H9 (cell line): ENCODE results near the gene TREM2. TPM values are rescaled to one million over a fixed set of nuclear protein-coding genes. Genes with fewer than 3 reads are reported as not detected.

ENCODE experiments used
- DNase-seq: peaks from one replicate; pipeline ENCODE4 v3.0.0-alpha.2; 2017
- H2AFZ ChIP-seq: one replicate; pipeline ENCODE4 v1.6.1; 2013; ENCODE audit warnings: mild to moderate bottlenecking, low read length, control low read depth, moderate library complexity
- H2AK5ac ChIP-seq: 2 replicates; pipeline ENCODE4 v1.6.1; 2013; ENCODE audit warnings: low read length, control low read depth, mixed read lengths; ENCODE audit not compliant: insufficient read length
- H2BK120ac ChIP-seq: one replicate; pipeline ENCODE4 v1.6.1; 2013; ENCODE audit warnings: low read depth, mild to moderate bottlenecking, low read length, control low read depth, inconsistent platforms; ENCODE audit not compliant: poor library complexity, severe bottlenecking
- H2BK12ac ChIP-seq: 2 replicates; pipeline ENCODE4 v1.6.1; 2013; ENCODE audit warnings: low read length, control low read depth, mixed read lengths, low read depth; ENCODE audit not compliant: insufficient read length
- H2BK15ac ChIP-seq: 2 replicates; pipeline ENCODE4 v1.6.1; 2013; ENCODE audit warnings: low read depth, low read length, control low read depth
- H2BK20ac ChIP-seq: one replicate; pipeline ENCODE4 v1.6.1; 2013; ENCODE audit warnings: low read depth, mild to moderate bottlenecking, low read length, control low read depth, inconsistent platforms; ENCODE audit not compliant: poor library complexity, severe bottlenecking
- H2BK5ac ChIP-seq: 2 replicates; pipeline ENCODE4 v1.6.1; 2013; ENCODE audit warnings: low read length, control low read depth, mixed read lengths; ENCODE audit not compliant: insufficient read length
- H3K14ac ChIP-seq: 2 replicates; pipeline ENCODE4 v1.6.1; 2013; ENCODE audit warnings: low read length, control low read depth; ENCODE audit not compliant: insufficient read depth
- H3K18ac ChIP-seq: 2 replicates; pipeline ENCODE4 v1.6.1; 2013; ENCODE audit warnings: low read depth, mild to moderate bottlenecking, mixed read lengths, low read length, control low read depth; ENCODE audit not compliant: insufficient read length
- H3K23ac ChIP-seq: 2 replicates; pipeline ENCODE4 v1.6.1; 2013; ENCODE audit warnings: low read length, control low read depth, mixed read lengths, low read depth; ENCODE audit not compliant: insufficient read length
- H3K23me2 ChIP-seq: 2 replicates; pipeline ENCODE4 v1.6.1; 2013; ENCODE audit warnings: low read depth, mild to moderate bottlenecking, mixed read lengths, low read length, control low read depth; ENCODE audit not compliant: insufficient read length, poor library complexity, severe bottlenecking
- H3K27ac ChIP-seq: 2 replicates; pipeline ENCODE4 v1.5.1; 2013; ENCODE audit warnings: low read length, control low read depth, mixed read lengths, low read depth; ENCODE audit not compliant: insufficient read length
- H3K27me3 ChIP-seq: 2 replicates; pipeline ENCODE4 v1.6.1; 2013; ENCODE audit warnings: low read length, control low read depth, inconsistent platforms; ENCODE audit not compliant: insufficient read depth
- H3K4ac ChIP-seq: 2 replicates; pipeline ENCODE4 v1.6.1; 2013; ENCODE audit warnings: low read depth, mild to moderate bottlenecking, control low read depth, inconsistent platforms, low read length, moderate library complexity
- H3K4me1 ChIP-seq: 2 replicates; pipeline ENCODE4 v1.6.1; 2013; ENCODE audit warnings: low read length, control low read depth, inconsistent platforms; ENCODE audit not compliant: insufficient read depth
- H3K4me2 ChIP-seq: 2 replicates; pipeline ENCODE4 v1.6.1; 2013; ENCODE audit warnings: low read length, control low read depth, mixed read lengths; ENCODE audit not compliant: insufficient read length, insufficient read depth
- H3K56ac ChIP-seq: 2 replicates; pipeline ENCODE4 v1.6.1; 2013; ENCODE audit warnings: low read depth, mild to moderate bottlenecking, mixed read lengths, low read length, control low read depth; ENCODE audit not compliant: insufficient read length
- H3K79me1 ChIP-seq: 2 replicates; pipeline ENCODE4 v1.6.1; 2013; ENCODE audit warnings: low read depth, mild to moderate bottlenecking, moderate library complexity, low read length, control low read depth, inconsistent platforms; ENCODE audit not compliant: insufficient read depth, poor library complexity, severe bottlenecking
- H3K79me2 ChIP-seq: 2 replicates; pipeline ENCODE4 v1.6.1; 2013; ENCODE audit warnings: low read length, control low read depth, inconsistent platforms; ENCODE audit not compliant: insufficient read depth
- H3K9ac ChIP-seq: 2 replicates; pipeline ENCODE4 v1.6.1; 2013; ENCODE audit warnings: low read length, control low read depth, mixed read lengths; ENCODE audit not compliant: insufficient read length; ENCODE audit errors: extremely low read depth
- H3K9me3 ChIP-seq: one replicate; pipeline ENCODE4 v1.6.1; 2013; ENCODE audit warnings: low read depth, low read length, inconsistent platforms; ENCODE audit not compliant: control insufficient read depth
- H3T11ph ChIP-seq: one replicate; pipeline ENCODE4 v1.6.1; 2013; ENCODE audit warnings: mild to moderate bottlenecking, low read length, control low read depth, inconsistent platforms
- H4K20me1 ChIP-seq: one replicate; pipeline ENCODE4 v1.6.1; 2013; ENCODE audit not compliant: control insufficient read depth, insufficient read length, insufficient read depth
- H4K5ac ChIP-seq: 2 replicates; pipeline ENCODE4 v1.6.1; 2013; ENCODE audit warnings: low read depth, mild to moderate bottlenecking, mixed read lengths, low read length, control low read depth; ENCODE audit not compliant: insufficient read length
- H4K8ac ChIP-seq: replicated peaks from 2 replicates; pipeline ENCODE4 v1.6.1; 2013; ENCODE audit warnings: low read length, control low read depth, mixed read lengths, low read depth; ENCODE audit not compliant: insufficient read length
- H4K91ac ChIP-seq: 2 replicates; pipeline ENCODE4 v1.6.1; 2013; ENCODE audit warnings: low read depth, mild to moderate bottlenecking, moderate library complexity, mixed read lengths, low read length, control low read depth; ENCODE audit not compliant: insufficient read length
- H3K27ac Mint-ChIP-seq, 3 experiments: 2 replicates in 2 of 3; 3 replicates in 1 of 3; pipeline ENCODE4 v1.8.0; 2020 to 2021; ENCODE audit warnings: mixed read lengths in 3 of 3, mild to moderate bottlenecking in 1 of 3, moderate library complexity in 1 of 3
- H3K27me3 Mint-ChIP-seq: 2 replicates; pipeline ENCODE4 v1.8.0; 2021; ENCODE audit warnings: low read depth, mild to moderate bottlenecking, moderate library complexity, mixed read lengths
- H3K36me3 Mint-ChIP-seq, 3 experiments: 2 replicates in 2 of 3; 3 replicates in 1 of 3; pipeline ENCODE4 v1.8.0; 2020 to 2021; ENCODE audit warnings: low read depth in 3 of 3, mixed read lengths in 3 of 3; ENCODE audit not compliant: insufficient read depth in 1 of 3
- H3K4me1 Mint-ChIP-seq, 2 experiments: 2 replicates each; pipeline ENCODE4 v1.8.0; 2020; ENCODE audit warnings: mixed read lengths in 2 of 2
- H3K4me3 Mint-ChIP-seq, 2 experiments: 2 replicates in 1 of 2; 3 replicates in 1 of 2; pipeline ENCODE4 v1.8.0; 2020 to 2021; ENCODE audit warnings: mild to moderate bottlenecking in 2 of 2, mixed read lengths in 2 of 2, moderate library complexity in 1 of 2
- H3K9me3 Mint-ChIP-seq, 2 experiments: 2 replicates in 1 of 2; 3 replicates in 1 of 2; pipeline ENCODE4 v1.8.0; 2020; ENCODE audit warnings: mild to moderate bottlenecking in 2 of 2, mixed read lengths in 2 of 2, moderate library complexity in 1 of 2
- WGBS: extraction: QIAGEN DNeasy Blood & Tissue Kit; methylation state at CpG from one replicate; pipeline ENCODE4 v1.1.7; 2013; ENCODE audit warnings: missing lambda C conversion rate, low lambda C conversion rate, mixed read lengths; ENCODE audit not compliant: insufficient read length; ENCODE audit errors: extremely low coverage; 5-methylcytosine and 5-hydroxymethylcytosine counted together
- total RNA-seq: library from RNA; stranded (reverse); gene quantifications from 2 replicates; pipeline ENCODE4 v1.2.1, GENCODE V29; 2021
- TF ChIP-seq, protein P1 (sequence below): fragments of 200-600 bp; sonication (generic); conservative IDR thresholded peaks from 3 replicates; pipeline ENCODE4 v1.8.0; 2021; ENCODE audit warnings: antibody characterized with exemption, mild to moderate bottlenecking

The TREM2 gene
- total RNA-seq, 1 experiment from 2014 or later: 0.31 TPM

GRCh38 chr6:41161380-41161779, 1.5 kb downstream of the TREM2 start:
- Histone ChIP-seq H3K79me1 (no peaks in the 10 kb centered on the region), H3K18ac (no peak overlapping the region), H3K27ac (no peak overlapping the region), H2AK5ac (no peak overlapping the region), H2BK120ac (no peak overlapping the region), H3K56ac (no peak overlapping the region), H4K8ac (no peak overlapping the region), H2BK20ac (no peak overlapping the region), H3K4ac (no peak overlapping the region), H3K9ac (no peak overlapping the region), H3K23me2 (no peaks in the 10 kb centered on the region), H4K5ac (no peak overlapping the region), H2BK5ac (no peak overlapping the region), H3K27me3 (no peaks in the 10 kb centered on the region; the same call in 1 of the 2 replicates), H4K20me1 (no peaks in the 10 kb centered on the region), H3K14ac (no peak overlapping the region), H3K79me2 (no peaks in the 10 kb centered on the region), H2AFZ (no peak overlapping the region), H4K91ac (no peak overlapping the region), H2BK12ac (no peak overlapping the region), H3K4me1 (no peaks in the 10 kb centered on the region), H3T11ph (no peak overlapping the region), H3K4me2 (no peak overlapping the region), H3K23ac (no peak overlapping the region), H2BK15ac (no peak overlapping the region), H3K9me3 (no peaks in the 10 kb centered on the region)
- no peak overlapping the region for H3K27ac Mint-ChIP-seq
- peaks cover 3% of the 10 kb centered on the region for H3K27me3 Mint-ChIP-seq
- WGBS: no CpG with 5 or more reads among the region's 10 CpGs
- H3K4me3 Mint-ChIP-seq: no peak overlapping the region
- TF ChIP-seq, protein P1, sequence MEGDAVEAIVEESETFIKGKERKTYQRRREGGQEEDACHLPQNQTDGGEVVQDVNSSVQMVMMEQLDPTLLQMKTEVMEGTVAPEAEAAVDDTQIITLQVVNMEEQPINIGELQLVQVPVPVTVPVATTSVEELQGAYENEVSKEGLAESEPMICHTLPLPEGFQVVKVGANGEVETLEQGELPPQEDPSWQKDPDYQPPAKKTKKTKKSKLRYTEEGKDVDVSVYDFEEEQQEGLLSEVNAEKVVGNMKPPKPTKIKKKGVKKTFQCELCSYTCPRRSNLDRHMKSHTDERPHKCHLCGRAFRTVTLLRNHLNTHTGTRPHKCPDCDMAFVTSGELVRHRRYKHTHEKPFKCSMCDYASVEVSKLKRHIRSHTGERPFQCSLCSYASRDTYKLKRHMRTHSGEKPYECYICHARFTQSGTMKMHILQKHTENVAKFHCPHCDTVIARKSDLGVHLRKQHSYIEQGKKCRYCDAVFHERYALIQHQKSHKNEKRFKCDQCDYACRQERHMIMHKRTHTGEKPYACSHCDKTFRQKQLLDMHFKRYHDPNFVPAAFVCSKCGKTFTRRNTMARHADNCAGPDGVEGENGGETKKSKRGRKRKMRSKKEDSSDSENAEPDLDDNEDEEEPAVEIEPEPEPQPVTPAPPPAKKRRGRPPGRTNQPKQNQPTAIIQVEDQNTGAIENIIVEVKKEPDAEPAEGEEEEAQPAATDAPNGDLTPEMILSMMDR: no peak
- no peak for DNase-seq
- H3K36me3 Mint-ChIP-seq: no peaks in the 10 kb centered on the region
- peaks cover 2 to 7% of the 10 kb centered on the region in 2 experiments; a peak in 2 of 4 replicates for H3K4me1 Mint-ChIP-seq
- H3K9me3 Mint-ChIP-seq: no peaks in the 10 kb centered on the region
